Dendritic cell treated with granulocyte-macrophage colony-stimulating factor and Interleukin-4, amounts not matched to agents 40 ng/mL and 50 ng/mL, for 4 days (primary cell): ENCODE data around the gene MICA.
"Not testable (repeated sequence)": the region's sequence is repeated elsewhere in the genome, so short reads cannot be mapped to it uniquely, and the experiment has no call there.

Experiments used
- H3K27ac Mint-ChIP-seq: one replicate; pipeline ENCODE4 v1.8.0; 2022; ENCODE audit warnings: mild to moderate bottlenecking, mixed read lengths
- H3K27me3 Mint-ChIP-seq: one replicate; pipeline ENCODE4 v1.8.0; 2022; ENCODE audit warnings: mild to moderate bottlenecking, mixed read lengths
- H3K36me3 Mint-ChIP-seq: one replicate; pipeline ENCODE4 v1.8.0; 2022; ENCODE audit warnings: low read depth, mixed read lengths
- H3K4me1 Mint-ChIP-seq: one replicate; pipeline ENCODE4 v1.8.0; 2022; ENCODE audit warnings: low read depth, mixed read lengths
- H3K4me3 Mint-ChIP-seq: one replicate; pipeline ENCODE4 v1.8.0; 2022; ENCODE audit warnings: mild to moderate bottlenecking, moderate library complexity, mixed read lengths
- H3K9me3 Mint-ChIP-seq: one replicate; pipeline ENCODE4 v1.8.0; 2022; ENCODE audit warnings: mixed read lengths
- intact Hi-C: fragments of 100-400 bp; cut with micrococcal nuclease; formaldehyde crosslinking; loops from one replicate; pipeline ENCODE4 v1.15.0; 2022

MICA gene

DNA sequence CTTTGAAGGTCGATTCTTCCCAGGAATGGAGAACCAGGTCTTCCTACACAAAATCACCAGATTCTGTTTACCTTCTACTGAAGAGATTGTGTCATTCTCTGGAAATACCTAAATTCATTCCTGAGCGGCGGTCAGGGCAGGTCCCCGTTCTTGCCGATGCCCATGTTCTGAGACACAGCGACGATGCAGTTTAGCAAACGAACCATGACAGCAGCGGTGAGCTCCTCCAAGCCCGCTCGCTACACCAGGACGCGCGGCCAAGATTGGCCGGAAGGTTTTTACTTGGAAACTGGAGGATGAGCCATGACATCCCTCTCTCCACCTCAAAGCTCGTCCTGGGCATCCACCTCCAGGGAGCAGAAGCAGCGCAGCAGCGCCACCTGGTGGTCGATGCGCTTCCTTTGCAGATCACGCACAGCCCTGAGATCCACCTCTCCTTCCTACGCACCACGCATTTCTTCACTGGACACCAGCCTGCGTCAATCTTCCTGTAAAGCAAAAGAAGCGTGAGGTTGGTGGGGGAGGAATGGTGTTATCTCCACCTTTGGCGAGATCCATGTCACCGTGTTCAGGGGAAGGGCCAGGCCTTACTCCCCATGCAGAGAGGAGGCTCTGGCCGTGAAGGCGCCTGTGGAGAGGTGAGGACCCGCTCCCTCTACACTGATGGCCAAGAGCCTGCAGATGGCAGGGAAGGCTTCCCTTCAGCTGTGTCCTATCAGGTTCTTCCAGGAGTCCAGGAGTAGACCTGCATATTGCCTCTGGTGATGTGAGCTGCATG, 36.5 kb upstream of the MICA start:
- Mint-ChIP-seq H3K4me3 (peak overlapping the region; percentile 60), H3K27me3 (peaks cover 37% of the 10 kb centered on the region), H3K36me3 (no peaks in the 10 kb centered on the region), H3K9me3 (peaks cover 4% of the 10 kb centered on the region), H3K4me1 (peaks cover 16% of the 10 kb centered on the region), H3K27ac (no peak overlapping the region)
- intact Hi-C loops: loop anchor here (1.0 to 5.0 kb wide), 3 partner anchors 95 to 230 kb away; partner anchors contain the start of gene HLA-C

DNA sequence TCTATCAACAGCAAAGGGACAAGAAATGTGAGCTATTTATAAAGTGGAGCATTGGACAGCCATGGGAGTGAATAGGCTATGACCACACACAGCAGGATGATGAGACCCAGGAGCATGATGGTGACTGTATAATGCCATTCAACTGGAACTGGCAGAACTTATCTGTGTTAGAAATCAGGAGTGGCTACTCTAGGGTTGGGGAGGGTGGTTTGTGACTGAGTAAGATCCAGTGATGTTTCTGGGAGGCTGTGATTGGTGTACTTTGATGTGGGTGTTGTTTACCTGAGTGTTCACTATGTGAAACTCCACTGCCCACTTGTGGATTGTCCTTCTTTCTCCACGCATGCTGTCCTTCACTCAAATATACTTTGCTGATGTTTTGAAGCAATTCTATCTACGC, 34.9 kb upstream of the MICA start:
- intact Hi-C loops: loop anchor here (5.0 kb wide), 1 partner anchor 96 kb away; the partner anchor contains the start of gene HLA-C
- Mint-ChIP-seq H3K4me1 (peaks cover 16% of the 10 kb centered on the region), H3K27ac (no peak overlapping the region), H3K27me3 (peaks cover 46% of the 10 kb centered on the region), H3K4me3 (no peak overlapping the region), H3K36me3 (no peaks in the 10 kb centered on the region), H3K9me3 (peaks cover 11% of the 10 kb centered on the region)

DNA sequence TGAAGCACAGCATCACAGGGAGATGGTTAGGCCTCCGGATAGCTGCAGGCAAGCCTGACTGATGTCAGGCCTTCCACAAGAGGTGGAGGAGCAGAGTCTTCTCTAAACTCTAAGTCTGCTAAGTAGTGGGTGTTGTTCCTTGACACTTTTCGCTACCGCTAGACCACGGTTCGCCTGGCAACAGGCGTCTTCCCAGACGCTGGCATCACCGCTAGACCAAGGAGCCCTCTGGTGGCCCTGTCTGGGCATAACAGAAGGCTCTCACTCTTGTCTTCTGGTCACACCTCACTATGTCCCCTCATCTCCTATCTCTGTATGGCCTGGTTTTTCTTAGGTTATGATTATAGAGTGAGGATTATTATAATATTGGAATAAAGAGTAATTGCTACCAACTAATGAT, 29.3 kb upstream of the MICA start:
- H3K36me3 Mint-ChIP-seq, H3K27ac Mint-ChIP-seq, H3K4me1 Mint-ChIP-seq, H3K4me3 Mint-ChIP-seq, intact Hi-C loops: not testable (repeated sequence)
- Mint-ChIP-seq H3K27me3 (peaks cover 31% of the 10 kb centered on the region), H3K9me3 (peaks cover 11% of the 10 kb centered on the region)

DNA sequence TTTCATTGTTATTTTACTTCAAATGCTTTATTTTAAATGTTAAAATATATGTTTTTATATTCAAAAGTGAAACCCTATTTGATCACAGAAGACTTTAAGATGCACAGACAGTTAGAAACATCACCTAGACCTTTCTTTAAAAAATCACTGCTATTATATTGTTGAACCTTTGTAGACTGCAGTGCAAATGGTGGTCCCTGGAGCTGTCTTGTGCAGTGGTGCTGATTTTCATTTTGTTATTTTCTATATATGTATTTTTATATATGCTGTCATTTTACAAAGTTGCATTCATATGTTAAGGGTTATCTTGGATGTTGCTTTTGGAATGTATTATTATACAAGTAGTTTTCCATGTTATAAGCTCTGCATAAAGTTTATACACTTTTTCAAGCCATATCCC, 27.7 kb upstream of the MICA start:
- Mint-ChIP-seq H3K4me3 (no peak overlapping the region), H3K27me3 (peaks cover 32% of the 10 kb centered on the region), H3K36me3 (no peaks in the 10 kb centered on the region), H3K9me3 (peaks cover 11% of the 10 kb centered on the region), H3K27ac (no peak overlapping the region), H3K4me1 (no peaks in the 10 kb centered on the region)
- intact Hi-C loops: no loop called here

DNA sequence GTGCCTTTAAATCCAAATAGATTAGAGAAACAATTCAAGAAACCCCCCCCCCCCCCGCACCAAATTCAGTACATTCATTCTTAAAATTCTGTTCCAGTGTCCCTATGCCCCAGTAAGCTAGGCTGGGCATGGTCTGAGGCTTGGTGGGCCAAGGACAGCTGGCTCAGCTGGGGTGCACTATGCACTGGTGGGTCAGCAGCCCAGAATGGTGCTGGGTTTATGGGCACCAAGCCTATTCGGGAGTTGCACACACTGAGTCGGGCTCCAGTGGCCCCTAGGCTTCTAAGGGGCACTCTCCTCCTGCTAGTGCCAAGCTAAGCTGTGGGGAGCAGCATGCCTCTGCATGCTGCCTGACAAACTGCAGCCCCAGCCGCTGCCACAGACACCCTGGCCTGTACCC, 26.4 kb upstream of the MICA start:
- Mint-ChIP-seq H3K4me3 (no peak overlapping the region), H3K9me3 (peaks cover 6% of the 10 kb centered on the region), H3K27ac (no peak overlapping the region), H3K4me1 (no peaks in the 10 kb centered on the region), H3K36me3 (no peaks in the 10 kb centered on the region), H3K27me3 (peaks cover 35% of the 10 kb centered on the region)
- intact Hi-C loops: no loop called here

DNA sequence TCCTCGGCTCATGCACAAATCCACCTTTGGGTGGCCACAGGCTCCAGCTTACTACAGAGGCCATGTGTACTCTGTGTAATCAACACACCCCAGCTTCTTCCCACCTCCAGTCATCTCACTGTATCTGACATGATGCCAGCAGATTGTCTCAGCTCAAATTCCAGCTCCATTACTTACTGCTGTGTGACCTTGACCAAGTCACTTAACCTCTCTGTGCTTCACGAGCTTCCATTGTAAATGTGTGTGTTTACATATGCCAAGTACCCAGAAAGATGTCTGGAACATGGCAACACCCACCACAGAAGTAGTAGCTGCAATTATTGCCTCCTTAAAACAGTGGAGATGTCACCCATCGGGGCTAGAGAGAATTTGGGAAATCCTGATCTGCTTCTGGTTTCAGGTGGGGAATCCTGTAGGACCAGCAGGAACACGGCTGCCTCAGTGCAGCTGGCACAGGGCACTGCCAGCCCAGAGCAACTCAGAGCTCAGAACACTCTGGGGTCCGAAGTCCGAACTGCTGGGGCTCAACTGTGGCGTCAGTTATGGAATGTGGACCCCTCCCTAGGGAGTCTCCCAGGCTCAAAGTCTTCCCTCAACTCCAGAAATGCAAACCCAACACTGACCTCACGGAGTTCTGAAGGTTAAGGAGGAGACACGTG, 25.2 kb upstream of the MICA start:
- Mint-ChIP-seq H3K9me3 (no peaks in the 10 kb centered on the region), H3K27ac (no peak overlapping the region), H3K4me1 (no peaks in the 10 kb centered on the region), H3K4me3 (no peak overlapping the region), H3K36me3 (no peaks in the 10 kb centered on the region), H3K27me3 (peaks cover 31% of the 10 kb centered on the region)
- intact Hi-C loops: no loop called here

DNA sequence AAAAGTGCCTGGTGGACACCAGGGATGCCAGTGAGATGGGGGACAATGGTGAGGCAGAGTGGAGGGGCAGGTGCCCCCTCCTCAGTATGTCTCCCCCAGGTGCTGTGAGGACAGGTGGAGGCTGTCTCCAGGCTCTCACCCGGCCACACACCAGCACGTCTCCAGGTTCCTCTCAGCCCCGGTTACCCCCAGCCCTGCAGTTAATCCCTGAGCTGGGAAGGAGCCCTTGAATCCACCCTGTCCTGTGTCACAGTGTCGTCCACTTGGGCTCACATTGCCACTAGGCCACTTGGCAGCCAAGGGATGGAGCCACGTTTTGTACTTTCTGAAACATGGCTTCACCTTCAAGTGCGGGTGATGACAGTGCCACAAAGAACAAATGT, 24.7 kb upstream of the MICA start:
- H3K27ac Mint-ChIP-seq: no peak overlapping the region
- peaks cover 27% of the 10 kb centered on the region for H3K27me3 Mint-ChIP-seq
- no peaks in the 10 kb centered on the region for H3K36me3 Mint-ChIP-seq
- intact Hi-C loops: no loop called here
- no peaks in the 10 kb centered on the region for H3K9me3 Mint-ChIP-seq
- no peak overlapping the region for H3K4me3 Mint-ChIP-seq
- H3K4me1 Mint-ChIP-seq: no peaks in the 10 kb centered on the region

DNA sequence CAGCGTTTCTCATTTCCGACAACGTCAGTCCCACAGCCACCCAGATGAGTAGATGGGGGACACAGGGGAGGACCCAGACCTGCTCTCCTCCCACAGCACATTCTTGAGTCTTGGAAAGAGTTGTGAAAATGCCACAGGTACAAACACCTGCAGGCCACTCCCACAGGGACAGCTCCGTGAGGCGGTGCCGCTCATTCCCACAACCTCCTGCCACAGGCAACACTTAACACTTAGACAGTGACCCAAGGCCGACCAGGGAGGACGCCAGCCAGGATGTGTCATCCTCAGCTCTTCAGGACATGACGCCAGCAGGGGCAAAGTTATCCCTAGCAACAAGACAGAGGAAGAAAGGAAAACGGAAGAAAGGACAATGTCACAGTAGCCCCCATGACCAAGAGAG, 23.5 kb upstream of the MICA start:
- no peaks in the 10 kb centered on the region for H3K36me3 Mint-ChIP-seq
- no peaks in the 10 kb centered on the region for H3K9me3 Mint-ChIP-seq
- H3K4me3 Mint-ChIP-seq: no peak overlapping the region
- H3K27ac Mint-ChIP-seq: no peak overlapping the region
- H3K27me3 Mint-ChIP-seq: peaks cover 27% of the 10 kb centered on the region
- intact Hi-C loops: no loop called here
- no peaks in the 10 kb centered on the region for H3K4me1 Mint-ChIP-seq

DNA sequence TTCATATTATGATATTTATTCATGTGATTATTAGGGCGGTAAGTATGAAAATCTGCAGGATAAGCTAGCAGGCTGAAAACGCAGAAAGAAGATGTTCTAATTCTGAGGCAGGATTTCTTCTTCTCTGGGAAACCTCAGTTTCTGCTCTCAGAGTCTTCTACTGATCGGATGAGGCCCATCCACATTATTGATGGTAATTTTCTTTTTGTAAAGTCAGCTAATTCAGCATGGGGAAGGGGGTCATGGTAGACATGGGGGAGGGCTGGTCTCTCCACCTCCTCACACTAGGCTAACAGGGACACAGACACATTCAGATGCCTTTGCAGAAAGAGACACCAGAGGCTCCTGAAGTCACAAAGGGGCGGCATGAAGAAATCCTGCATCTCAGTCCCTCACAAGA, 21.7 kb upstream of the MICA start:
- Mint-ChIP-seq H3K4me3 (no peak overlapping the region), H3K4me1 (no peaks in the 10 kb centered on the region), H3K36me3 (no peaks in the 10 kb centered on the region), H3K27me3 (peaks cover 27% of the 10 kb centered on the region), H3K9me3 (no peaks in the 10 kb centered on the region), H3K27ac (no peak overlapping the region)
- intact Hi-C loops: no loop called here

DNA sequence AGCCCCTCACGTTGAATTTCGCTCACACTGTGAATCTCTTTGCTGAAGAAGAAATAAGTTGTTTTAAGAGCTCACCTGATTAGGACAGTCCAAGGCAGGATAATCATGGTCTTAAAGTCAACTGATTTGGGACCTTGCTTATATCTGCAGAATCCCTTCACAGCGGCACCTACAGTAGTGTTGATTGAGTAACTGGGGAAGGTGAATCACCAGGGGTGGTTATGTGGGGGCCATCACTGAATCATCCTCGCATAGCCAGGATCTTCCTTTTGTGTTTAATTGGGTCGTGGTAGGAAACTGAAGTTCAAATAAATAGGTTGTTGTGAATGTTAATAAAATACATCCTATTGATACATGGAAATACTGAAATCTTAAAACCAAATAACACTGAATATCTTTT, 20.2 kb upstream of the MICA start:
- peaks cover 23% of the 10 kb centered on the region for H3K27me3 Mint-ChIP-seq
- H3K27ac Mint-ChIP-seq: no peak overlapping the region
- H3K4me3 Mint-ChIP-seq: no peak overlapping the region
- H3K36me3 Mint-ChIP-seq: no peaks in the 10 kb centered on the region
- H3K9me3 Mint-ChIP-seq: no peaks in the 10 kb centered on the region
- H3K4me1 Mint-ChIP-seq: no peaks in the 10 kb centered on the region
- intact Hi-C loops: no loop called here

DNA sequence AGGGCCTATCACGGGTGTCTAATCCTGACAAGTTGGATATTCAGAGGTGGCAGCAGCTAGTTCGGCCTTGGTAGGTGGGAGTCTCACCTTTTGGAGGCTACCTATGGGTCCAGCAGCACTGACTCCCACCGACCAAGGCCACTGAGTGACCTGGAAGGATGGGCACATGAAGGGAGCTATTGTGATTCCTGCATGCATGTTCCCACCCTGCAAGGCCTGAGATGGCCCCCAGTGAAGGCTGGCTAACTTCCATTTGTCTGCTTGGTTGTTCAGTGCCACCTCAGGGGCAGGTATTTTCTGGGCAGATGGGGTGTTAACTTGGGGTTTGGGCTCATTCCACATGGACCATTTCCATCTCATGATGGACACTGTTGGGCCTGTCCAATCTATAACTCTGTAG, 18.4 kb upstream of the MICA start:
- Mint-ChIP-seq H3K9me3 (no peaks in the 10 kb centered on the region), H3K27ac (no peak overlapping the region), H3K36me3 (no peaks in the 10 kb centered on the region), H3K27me3 (peaks cover 10% of the 10 kb centered on the region), H3K4me1 (peaks cover 5% of the 10 kb centered on the region), H3K4me3 (no peak overlapping the region)
- intact Hi-C loops: no loop called here

DNA sequence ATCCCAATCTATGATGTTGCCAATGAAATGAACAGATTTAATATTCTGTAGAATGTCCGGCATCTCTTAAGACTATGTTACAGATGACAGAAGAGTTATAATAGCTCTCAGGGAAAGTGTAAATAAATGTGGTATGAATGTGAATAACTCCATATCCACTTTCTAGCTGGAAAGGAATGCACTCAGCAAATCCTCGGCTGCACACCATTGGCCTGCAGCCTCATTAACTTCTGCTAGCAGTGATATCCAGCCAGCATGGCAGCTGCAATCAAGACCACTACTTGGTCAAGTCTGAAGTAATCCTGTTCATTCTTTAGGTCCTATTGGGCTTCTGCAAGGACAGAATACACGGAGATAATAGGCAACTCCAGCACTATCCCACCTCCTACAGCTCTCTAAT, 17.3 kb upstream of the MICA start:
- no peak overlapping the region for H3K27ac Mint-ChIP-seq
- no peaks in the 10 kb centered on the region for H3K9me3 Mint-ChIP-seq
- peaks cover 7% of the 10 kb centered on the region for H3K27me3 Mint-ChIP-seq
- no peak overlapping the region for H3K4me3 Mint-ChIP-seq
- H3K36me3 Mint-ChIP-seq: no peaks in the 10 kb centered on the region
- intact Hi-C loops: no loop called here
- peaks cover 5% of the 10 kb centered on the region for H3K4me1 Mint-ChIP-seq

DNA sequence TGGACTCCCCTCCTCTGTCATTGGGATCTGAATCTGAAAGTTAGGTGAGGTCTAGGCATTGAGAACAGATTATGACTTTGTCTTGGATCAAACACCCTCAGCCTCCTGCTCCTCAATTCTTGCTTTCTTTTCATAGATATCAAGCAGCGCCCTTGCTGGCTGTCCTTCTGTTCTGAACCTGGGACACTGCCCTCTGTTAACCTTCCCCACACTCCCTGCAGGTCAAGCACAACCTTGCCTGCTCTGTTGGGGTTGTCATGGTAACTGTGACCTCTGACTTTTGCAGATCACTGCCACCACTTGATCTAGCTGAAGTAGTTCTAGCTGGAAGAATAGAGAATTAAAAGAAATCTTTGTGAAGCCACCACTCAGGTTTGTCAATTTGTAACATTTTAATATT, 16.4 kb upstream of the MICA start:
- H3K9me3 Mint-ChIP-seq: no peaks in the 10 kb centered on the region
- no peak overlapping the region for H3K4me3 Mint-ChIP-seq
- H3K27me3 Mint-ChIP-seq: peaks cover 3% of the 10 kb centered on the region
- H3K36me3 Mint-ChIP-seq: no peaks in the 10 kb centered on the region
- no peak overlapping the region for H3K27ac Mint-ChIP-seq
- H3K4me1 Mint-ChIP-seq: peaks cover 5% of the 10 kb centered on the region
- intact Hi-C loops: no loop called here

DNA sequence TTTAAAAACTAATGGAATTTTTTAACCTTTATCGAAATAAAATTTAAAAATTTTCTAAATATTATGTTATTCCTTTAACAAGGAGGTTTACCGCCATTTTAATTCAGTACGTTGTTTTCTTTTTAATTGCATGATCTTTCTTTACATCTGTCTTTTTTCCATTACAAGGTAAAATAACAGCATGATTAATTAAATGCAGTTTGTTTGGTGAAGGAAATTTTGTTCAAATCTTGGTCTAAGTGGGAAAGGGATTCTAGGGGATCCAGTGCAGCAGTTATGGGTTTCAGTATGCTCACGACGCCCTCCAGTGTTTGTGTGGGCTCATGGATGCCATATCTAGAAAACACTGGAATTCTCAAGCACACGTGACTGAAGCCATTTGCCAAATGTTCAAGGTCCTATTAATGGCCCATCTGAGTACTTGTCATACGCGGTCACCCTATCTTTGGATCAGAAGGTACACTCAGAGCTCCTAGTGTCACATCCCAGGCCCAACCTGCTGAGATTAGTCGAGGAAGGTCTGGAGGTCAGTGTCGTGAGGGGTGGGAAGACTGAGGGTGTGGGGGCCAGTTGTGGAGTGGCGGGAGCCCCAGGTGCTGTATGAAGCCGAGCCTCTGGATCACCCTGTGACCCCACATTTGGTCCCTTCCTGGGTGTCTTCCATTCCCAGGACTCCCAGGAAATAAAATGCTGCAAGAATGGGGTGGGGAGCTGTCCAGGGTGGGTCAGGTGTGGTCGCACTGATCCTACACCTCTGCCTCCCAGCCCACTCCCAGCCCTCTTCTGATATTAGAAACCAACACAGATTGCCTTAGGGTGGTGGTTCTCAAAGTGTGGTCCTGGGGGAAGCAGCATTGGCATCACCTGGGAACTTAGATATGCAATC, 14.2 kb upstream of the MICA start:
- peaks cover 10% of the 10 kb centered on the region for H3K4me1 Mint-ChIP-seq
- H3K9me3 Mint-ChIP-seq, intact Hi-C loops, H3K27me3 Mint-ChIP-seq, H3K36me3 Mint-ChIP-seq, H3K4me3 Mint-ChIP-seq: not testable (repeated sequence)
- peak overlapping the region; percentile 2 for H3K27ac Mint-ChIP-seq
